GM19193 (cell line): Measurements from ENCODE around the gene DYSF.

Experiments used
- POLR2A ChIP-seq: IDR thresholded peaks from 4 replicates; pipeline ENCODE4 v1.6.1; 2011; ENCODE audit not compliant: insufficient read depth, insufficient read length; ENCODE audit errors: extremely low read depth

DYSF gene

DNA sequence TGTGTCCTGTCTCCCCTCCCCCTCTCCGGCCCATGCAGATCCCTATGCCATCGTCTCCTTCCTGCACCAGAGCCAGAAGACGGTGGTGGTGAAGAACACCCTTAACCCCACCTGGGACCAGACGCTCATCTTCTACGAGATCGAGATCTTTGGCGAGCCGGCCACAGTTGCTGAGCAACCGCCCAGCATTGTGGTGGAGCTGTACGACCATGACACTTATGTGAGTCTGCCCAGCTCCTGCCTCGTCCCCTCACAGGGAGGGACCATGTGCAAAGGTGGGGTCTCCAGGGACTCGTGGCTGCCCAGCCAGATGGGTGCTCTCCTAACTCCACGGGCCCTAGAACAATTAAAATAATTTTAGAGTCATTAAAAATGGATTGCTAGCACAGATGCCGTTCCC, 145.2 kb downstream of the DYSF start:
- no peak for TF ChIP-seq POLR2A

GRCh38 chr2:71599038-71599437, 145.7 kb downstream of the DYSF start:
- TF ChIP-seq POLR2A, result no peak

DNA sequence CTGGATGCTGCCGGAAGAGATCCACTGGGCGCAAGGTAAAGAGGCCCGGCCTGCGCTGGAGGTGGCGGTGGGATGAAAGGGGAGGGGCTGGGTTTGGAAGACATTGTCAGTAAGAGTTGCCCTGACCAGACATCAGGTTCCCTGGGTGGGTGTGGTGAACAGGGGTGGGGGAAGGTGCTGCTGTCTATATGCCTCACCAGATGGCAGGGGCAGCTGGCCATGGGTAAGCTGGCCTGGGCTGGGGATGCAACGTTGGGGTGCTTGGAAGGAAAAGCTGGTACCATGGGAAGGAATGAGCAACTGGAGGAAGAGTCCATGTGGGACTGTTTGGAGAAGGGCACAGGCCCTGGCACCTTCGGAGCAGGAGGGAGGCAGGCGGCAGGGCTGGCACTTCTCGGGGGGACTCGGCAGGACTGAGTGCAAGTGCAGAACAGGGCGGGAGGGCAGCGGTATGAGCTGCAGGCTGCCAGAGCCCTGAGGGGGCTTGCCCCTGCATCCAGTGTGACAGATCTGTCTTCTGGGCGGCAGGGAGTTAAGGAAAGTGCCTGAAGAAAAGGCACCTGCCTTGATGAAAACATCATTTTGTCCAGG, 146.4 kb downstream of the DYSF start:
- TF ChIP-seq POLR2A, result no peak

DNA sequence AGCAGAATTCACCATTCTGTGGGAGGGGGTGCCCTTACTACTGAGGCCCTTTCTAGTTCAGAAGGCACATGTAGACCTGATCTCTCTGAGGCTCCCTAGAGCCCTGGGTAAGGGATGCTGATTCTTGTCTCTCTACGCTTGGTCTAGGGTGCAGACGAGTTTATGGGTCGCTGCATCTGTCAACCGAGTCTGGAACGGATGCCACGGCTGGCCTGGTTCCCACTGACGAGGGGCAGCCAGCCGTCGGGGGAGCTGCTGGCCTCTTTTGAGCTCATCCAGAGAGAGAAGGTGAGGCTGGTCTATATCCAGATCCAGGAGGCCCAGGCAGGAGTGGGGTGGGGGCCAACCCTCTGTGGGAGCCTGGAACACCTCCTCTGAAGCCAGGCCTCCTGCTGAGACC, 147.2 kb downstream of the DYSF start:
- TF ChIP-seq POLR2A, result no peak

- TF ChIP-seq POLR2A, result no peak
Measured at GRCh38 chr2:71601136-71602114, 148.1 kb downstream of the DYSF start.

GRCh38 chr2:71602115-71602495, 148.7 kb downstream of the DYSF start:
- TF ChIP-seq POLR2A, result no peak

DNA sequence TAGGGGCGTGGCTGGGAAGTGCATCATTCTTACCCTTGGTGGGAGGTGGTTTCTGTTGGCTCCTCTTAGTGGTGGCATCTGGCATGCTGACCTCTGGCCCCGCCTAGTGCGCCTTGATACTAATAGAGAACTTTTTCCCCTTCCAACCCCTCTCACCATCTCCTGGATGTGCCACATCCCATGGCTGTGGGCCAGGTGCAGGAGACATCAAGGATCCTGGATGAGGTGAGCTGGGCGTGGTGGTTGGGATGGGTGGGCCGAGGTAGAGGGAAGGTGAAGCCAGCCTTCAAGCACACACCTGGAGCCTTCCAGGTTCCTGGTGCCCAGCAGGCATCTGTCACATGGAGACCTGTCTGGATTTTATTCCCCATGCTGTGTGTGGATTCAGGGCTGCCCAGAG, 149.2 kb downstream of the DYSF start:
- no peak for TF ChIP-seq POLR2A

- TF ChIP-seq POLR2A, result no peak
Measured at GRCh38 chr2:71603311-71603811, 150.0 kb downstream of the DYSF start.

DNA sequence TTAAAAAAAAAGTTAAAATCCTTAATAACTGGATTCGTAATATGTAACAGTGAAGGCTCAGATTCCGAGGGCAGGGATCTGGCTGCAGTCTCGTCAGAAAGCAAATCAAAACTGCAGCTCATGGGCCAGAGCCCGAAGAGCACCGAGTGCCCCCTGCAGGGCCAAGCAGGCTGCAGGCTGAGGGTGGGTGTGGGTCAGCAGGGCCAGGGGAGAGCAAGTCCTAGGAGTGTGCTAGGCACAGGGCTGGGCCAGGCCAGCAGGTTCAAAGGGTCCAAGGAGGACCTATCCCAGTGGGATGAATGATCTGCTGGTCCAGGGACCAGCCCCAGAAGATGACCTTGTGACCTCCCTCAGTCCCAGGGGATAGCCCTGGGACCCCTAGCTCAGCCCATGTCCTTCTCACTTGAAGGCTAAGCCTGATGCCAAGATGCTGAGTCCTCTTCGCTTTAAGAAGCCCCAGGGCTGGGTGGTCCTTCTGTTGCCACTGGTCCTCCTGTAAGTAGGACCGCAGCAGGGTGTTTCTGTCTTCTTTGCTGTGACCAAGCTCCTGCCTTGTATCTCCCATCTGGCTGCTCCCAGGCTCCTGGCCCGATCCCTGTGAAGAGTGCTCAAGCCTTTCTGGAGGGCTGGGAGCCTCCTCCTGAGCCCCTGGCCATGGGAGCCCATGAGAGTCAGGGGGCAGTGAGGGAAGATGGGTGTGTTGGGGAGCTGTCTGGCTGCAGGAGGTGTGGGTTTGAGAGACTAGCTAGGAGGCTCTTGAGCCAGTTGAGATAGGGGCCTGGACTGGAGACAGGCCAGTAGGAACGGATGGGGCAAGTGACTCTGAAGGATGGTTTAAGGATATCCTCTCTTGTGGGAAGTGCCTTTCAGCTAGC, 150.7 kb downstream of the DYSF start:
- TF ChIP-seq POLR2A, result no peak

- TF ChIP-seq POLR2A, result no peak
Measured at GRCh38 chr2:71604726-71605120, 151.4 kb downstream of the DYSF start.

- TF ChIP-seq POLR2A, result no peak
Measured at GRCh38 chr2:71605173-71605641, 151.8 kb downstream of the DYSF start.

- no peak for TF ChIP-seq POLR2A
Measured at GRCh38 chr2:71605781-71606241, 152.4 kb downstream of the DYSF start.

DNA sequence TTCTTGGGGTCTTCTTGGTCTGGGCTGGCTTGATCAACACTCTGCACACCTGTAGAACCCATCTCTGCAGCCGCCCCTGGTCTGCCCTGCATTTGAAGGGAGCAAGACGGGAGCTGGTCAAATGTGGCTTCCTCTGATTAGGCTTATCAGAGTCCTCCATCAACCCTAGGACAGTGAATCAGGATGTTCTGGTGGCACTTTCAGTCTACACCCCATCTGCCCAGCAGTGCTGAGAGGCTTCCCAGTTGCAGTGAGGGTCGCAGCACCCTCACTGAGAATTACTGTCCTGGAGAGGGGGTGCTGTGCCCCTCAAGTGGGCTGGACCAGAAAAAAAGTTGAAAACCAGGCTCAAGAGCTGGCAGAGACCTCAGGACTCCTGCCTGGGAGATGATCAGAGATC, 152.9 kb downstream of the DYSF start:
- no peak for TF ChIP-seq POLR2A

DNA sequence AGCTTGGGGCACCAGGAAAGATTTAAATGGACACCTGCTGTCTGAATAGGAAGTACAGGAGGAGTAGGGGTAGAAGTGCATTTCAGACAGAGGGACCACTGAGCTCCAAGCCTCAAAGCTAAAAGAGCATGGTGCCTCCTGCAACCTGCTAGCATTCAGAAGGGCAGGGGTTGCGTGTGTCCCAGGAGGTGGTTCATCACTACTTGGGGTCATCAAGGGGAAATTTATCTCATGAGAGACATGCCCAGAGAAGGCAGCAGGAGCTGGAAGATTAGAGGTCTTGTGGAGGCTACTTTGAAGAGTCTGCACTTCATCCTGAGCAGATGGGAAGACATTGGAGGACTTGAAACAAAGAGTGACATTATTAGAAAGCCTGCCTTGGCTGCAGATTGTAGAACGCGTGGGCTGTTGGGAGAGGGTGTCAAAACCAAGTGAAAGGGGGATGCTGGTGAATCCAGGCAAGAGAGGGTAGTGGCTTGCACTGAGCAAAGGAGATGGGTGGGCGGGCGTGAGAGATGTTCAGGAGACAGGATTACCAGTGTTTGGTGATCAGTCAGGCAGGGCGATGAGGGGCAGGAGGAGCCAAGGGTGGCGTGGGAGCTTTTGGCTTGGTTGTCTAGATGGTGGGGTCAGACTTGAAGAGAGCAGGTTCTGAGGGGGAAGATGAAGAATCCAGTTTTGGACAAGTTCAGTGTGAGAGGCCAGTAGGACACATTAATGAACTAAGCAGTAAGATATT, 154.0 kb downstream of the DYSF start:
- no peak for TF ChIP-seq POLR2A
